GM23248 (cell line): ENCODE data around the gene CBFA2T2.
"Not testable (repeated sequence)": the region's sequence is repeated elsewhere in the genome, so short reads cannot be mapped to it uniquely, and the experiment has no call there.

Source experiments
- EZH2 ChIP-seq: fragments of 200-600 bp; sonication (generic); IDR thresholded peaks from 2 replicates; pipeline ENCODE4 v1.6.1; 2018; ENCODE audit warnings: antibody characterized with exemption, mild to moderate bottlenecking; ENCODE audit not compliant: insufficient read depth, poor library complexity, severe bottlenecking
- EZH2phosphoT487 ChIP-seq: fragments of 200-600 bp; sonication (generic); IDR thresholded peaks from 2 replicates; pipeline ENCODE4 v1.6.1; 2018; ENCODE audit warnings: antibody characterized with exemption, moderate library complexity, mild to moderate bottlenecking, low read depth; ENCODE audit not compliant: insufficient read depth

GRCh38 chr20:33488661-33489494 is 1.0 kb upstream of the CBFA2T2 start:
- not testable (repeated sequence) for TF ChIP-seq EZH2phosphoT487, EZH2
